MCF 10A (cell line): ENCODE results near the gene RAX. TPM values are rescaled to one million over a fixed set of nuclear protein-coding genes. Genes with fewer than 3 reads are reported as not detected.

Experiments used
- BruUV-seq: library from RNA; stranded (reverse); fragments of 400-500 nt; replicated peaks from 2 replicates; lab custom pipeline; 2021; lab: Mats Ljungman, UMichigan
- CTCF ChIA-PET: fragments of 300-600 bp; sonication (Branson Sonifier 250); formaldehyde crosslinking; extraction: SDS; loops from one replicate; lab custom pipeline; 2021; ENCODE audit warnings: antibody characterized with exemption, inconsistent platforms; lab: Yijun Ruan, JAX
- POLR2A ChIA-PET: fragments of 300-600, 350-650 bp; sonication (Branson Sonifier 250); formaldehyde crosslinking; extraction: SDS; loops from one replicate; lab custom pipeline; 2020; ENCODE audit warnings: antibody characterized with exemption, inconsistent platforms; lab: Yijun Ruan, JAX
- DNase-seq: peaks from one replicate; pipeline ENCODE4 v3.0.0-alpha.2; 2018; ENCODE audit not compliant: unreplicated experiment
- H3K27ac Mint-ChIP-seq: one replicate; pipeline ENCODE4 v1.8.0; 2022; ENCODE audit warnings: mild to moderate bottlenecking, low read depth, mixed read lengths; ENCODE audit not compliant: unreplicated experiment
- H3K27me3 Mint-ChIP-seq: one replicate; pipeline ENCODE4 v1.8.0; 2022; ENCODE audit warnings: mixed read lengths; ENCODE audit not compliant: insufficient read depth, unreplicated experiment
- H3K36me3 Mint-ChIP-seq: one replicate; pipeline ENCODE4 v1.8.0; 2022; ENCODE audit warnings: mild to moderate bottlenecking, moderate library complexity, mixed read lengths; ENCODE audit not compliant: insufficient read depth, unreplicated experiment
- H3K4me1 Mint-ChIP-seq: one replicate; pipeline ENCODE4 v1.8.0; 2022; ENCODE audit warnings: mixed read lengths; ENCODE audit not compliant: insufficient read depth, unreplicated experiment
- H3K4me3 Mint-ChIP-seq: one replicate; pipeline ENCODE4 v1.8.0; 2022; ENCODE audit warnings: mild to moderate bottlenecking, moderate library complexity, mixed read lengths; ENCODE audit not compliant: unreplicated experiment
- H3K9me3 Mint-ChIP-seq: one replicate; pipeline ENCODE4 v1.8.0; 2022; ENCODE audit warnings: mixed read lengths; ENCODE audit not compliant: unreplicated experiment
- CTCF ChIP-seq: fragments of 200-600 bp; IDR thresholded peaks from one replicate; pipeline ENCODE4 v1.8.0; 2022; ENCODE audit warnings: antibody characterized with exemption, mild to moderate bottlenecking; ENCODE audit not compliant: unreplicated experiment
- intact Hi-C: fragments of 100-400 bp; cut with micrococcal nuclease; formaldehyde crosslinking; loops from 2 replicates; pipeline ENCODE4 v1.14.1; 2022
- total RNA-seq: library from RNA; stranded (reverse); gene quantifications from 2 replicates; pipeline ENCODE4 v1.2.3, GENCODE V29; 2022

Gene RAX
- total RNA-seq, 1 experiment from 2014 or later, result not detected

GRCh38 chr18:59268721-59269562, 4.3 kb downstream of the RAX start:
- peaks cover 79% of the 10 kb centered on the region for H3K27me3 Mint-ChIP-seq
- intact Hi-C loops, result no loop called here
- H3K27ac Mint-ChIP-seq, result no peak overlapping the region
- no peak for TF ChIP-seq CTCF
- peak overlapping the region; percentile 43 for H3K4me3 Mint-ChIP-seq
- no peaks in the 10 kb centered on the region for H3K4me1 Mint-ChIP-seq
- CTCF ChIA-PET, result interaction anchor here (0.6 to 1.3 kb wide), 7 partner anchors 15 to 273 kb away, joined by 3 to 4 read pairs (median 3); no protein-coding TSS in a partner anchor
- no peaks in the 10 kb centered on the region for H3K9me3 Mint-ChIP-seq
- no TSS peak for BruUV-seq
- no peak for DNase-seq
- POLR2A ChIA-PET, result interaction anchor here (0.5 kb wide), 1 partner anchor 24 kb away, joined by 5 read pairs; no protein-coding TSS in a partner anchor
- H3K36me3 Mint-ChIP-seq, result no peaks in the 10 kb centered on the region

- Mint-ChIP-seq H3K9me3 (no peaks in the 10 kb centered on the region), H3K27ac (no peak overlapping the region), H3K27me3 (peaks cover 85% of the 10 kb centered on the region), H3K36me3 (no peaks in the 10 kb centered on the region), H3K4me1 (no peaks in the 10 kb centered on the region), H3K4me3 (no peak overlapping the region)
- CTCF ChIA-PET, result interaction anchor here (0.6 to 1.3 kb wide), 3 partner anchors 16 to 40 kb away, joined by 3 to 4 read pairs (median 3); no protein-coding TSS in a partner anchor
- intact Hi-C loops, result no loop called here
- BruUV-seq, result no TSS peak
- no peak for DNase-seq
- POLR2A ChIA-PET, result no interaction called here
- no peak for TF ChIP-seq CTCF
These were observed 5.0 kb downstream of the RAX start for GRCh38 chr18:59268127-59268720.

GRCh38 chr18:59267503-59268126, 5.6 kb downstream of the RAX start:
- ChIA-PET CTCF (interaction anchor here (0.7 to 1.7 kb wide), 3 partner anchors 40 to 189 kb away, joined by 4 to 6 read pairs (median 6); no protein-coding TSS in a partner anchor), POLR2A (no interaction called here)
- H3K27ac Mint-ChIP-seq, result no peak overlapping the region
- no peak overlapping the region for H3K4me3 Mint-ChIP-seq
- intact Hi-C loops, result no loop called here
- H3K36me3 Mint-ChIP-seq, result no peaks in the 10 kb centered on the region
- no peak for DNase-seq
- no peaks in the 10 kb centered on the region for H3K9me3 Mint-ChIP-seq
- BruUV-seq, result no TSS peak
- no peaks in the 10 kb centered on the region for H3K4me1 Mint-ChIP-seq
- peaks cover 87% of the 10 kb centered on the region for H3K27me3 Mint-ChIP-seq
- no peak for TF ChIP-seq CTCF
